Measurements from ENCODE around the gene PADI2. TPM values are rescaled to one million over a fixed set of nuclear protein-coding genes. Genes with fewer than 3 reads are reported as not detected.
A peak's percentile ranks its signal among the peaks of the same experiment; 100 is the strongest.

PADI2 gene
- polyA plus RNA-seq, 2 donors: 0.43 to 0.58 TPM

DNA sequence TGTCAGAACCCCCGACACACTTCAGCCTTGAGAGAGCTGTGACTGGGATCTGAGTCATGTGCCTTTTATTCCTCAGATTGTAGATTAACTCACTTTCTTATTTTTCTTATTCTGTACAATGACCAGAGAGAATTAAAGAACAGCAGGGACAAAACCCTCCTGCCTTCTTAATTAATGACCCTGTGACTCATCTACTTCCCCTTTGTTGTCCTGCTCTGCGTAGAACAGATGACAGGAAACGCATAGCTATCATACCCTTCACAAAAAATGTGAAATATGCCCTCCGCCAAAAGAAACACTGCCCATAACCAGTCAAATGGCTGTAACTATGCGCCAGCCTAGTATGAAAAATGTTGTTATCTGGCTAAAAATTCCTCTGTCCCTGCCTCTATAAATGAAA lies 9.1 kb upstream of the PADI2 start:
- Histone ChIP-seq H3K4me1 (ENCODE audit: control insufficient read depth in 2 of 2, insufficient read depth in 2 of 2, low read length in 1 of 2) (peaks cover 0 to 1% of the 10 kb centered on the region in 2 donors), H3K27me3 (ENCODE audit: control insufficient read depth in 1 of 2, insufficient read depth in 2 of 2, low read length in 2 of 2) (no peaks in the 10 kb centered on the region), H3K36me3 (ENCODE audit: control insufficient read depth in 2 of 2, insufficient read depth in 2 of 2, low read length in 1 of 2) (no peaks in the 10 kb centered on the region), H3K9me3 (ENCODE audit: control insufficient read depth in 2 of 2, insufficient read depth in 1 of 2, low read depth in 1 of 2, low read length in 1 of 2) (no peaks in the 10 kb centered on the region), H3K27ac (ENCODE audit: low read depth in 2 of 2, low read length in 1 of 2) (peak overlapping the region; percentile 26 to 28), H3K4me3 (ENCODE audit: low read depth in 1 of 2, low read length in 2 of 2) (no peak overlapping the region)
- WGBS, 2 donors: 14 to 20% methylated on average over 5 of the region's 5 CpGs

DNA sequence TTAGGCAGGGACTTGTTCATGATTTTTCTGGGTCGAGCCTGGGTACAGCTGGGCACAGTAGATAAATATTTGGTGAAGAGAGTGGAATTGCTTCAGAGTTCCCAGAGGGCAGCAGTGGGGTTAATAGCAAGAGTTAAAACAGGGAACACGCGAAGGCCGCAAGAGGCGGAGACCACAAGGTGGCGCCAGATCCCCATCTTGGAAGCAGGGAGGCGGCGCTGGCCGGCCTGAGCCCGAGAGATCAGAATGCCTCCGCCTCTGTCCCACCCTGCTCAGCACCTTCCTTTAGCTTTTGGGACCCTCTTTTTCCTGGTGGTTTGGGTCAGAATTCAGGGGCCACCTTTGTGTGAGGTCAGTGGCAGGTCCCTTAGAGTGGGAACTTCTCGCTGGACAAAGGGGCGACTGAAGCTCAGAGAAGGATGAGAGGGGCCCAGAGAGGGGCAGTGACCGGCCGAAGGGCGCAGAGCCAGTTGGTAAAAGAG lies 6.5 kb upstream of the PADI2 start:
- no peak overlapping the region for H3K4me3 ChIP-seq (ENCODE audit: low read depth in 1 of 2, low read length in 2 of 2)
- WGBS, 2 donors: 13 to 16% methylated on average over 13 to 16 of the region's 16 CpGs
- no peaks in the 10 kb centered on the region for H3K9me3 ChIP-seq (ENCODE audit: control insufficient read depth in 2 of 2, insufficient read depth in 1 of 2, low read depth in 1 of 2, low read length in 1 of 2)
- H3K4me1 ChIP-seq (ENCODE audit: control insufficient read depth in 2 of 2, insufficient read depth in 2 of 2, low read length in 1 of 2): peaks cover 0 to 1% of the 10 kb centered on the region in 2 donors
- H3K27ac ChIP-seq (ENCODE audit: low read depth in 2 of 2, low read length in 1 of 2): no peak overlapping the region
- no peaks in the 10 kb centered on the region for H3K36me3 ChIP-seq (ENCODE audit: control insufficient read depth in 2 of 2, insufficient read depth in 2 of 2, low read length in 1 of 2)
- no peaks in the 10 kb centered on the region for H3K27me3 ChIP-seq (ENCODE audit: control insufficient read depth in 1 of 2, insufficient read depth in 2 of 2, low read length in 2 of 2)

DNA sequence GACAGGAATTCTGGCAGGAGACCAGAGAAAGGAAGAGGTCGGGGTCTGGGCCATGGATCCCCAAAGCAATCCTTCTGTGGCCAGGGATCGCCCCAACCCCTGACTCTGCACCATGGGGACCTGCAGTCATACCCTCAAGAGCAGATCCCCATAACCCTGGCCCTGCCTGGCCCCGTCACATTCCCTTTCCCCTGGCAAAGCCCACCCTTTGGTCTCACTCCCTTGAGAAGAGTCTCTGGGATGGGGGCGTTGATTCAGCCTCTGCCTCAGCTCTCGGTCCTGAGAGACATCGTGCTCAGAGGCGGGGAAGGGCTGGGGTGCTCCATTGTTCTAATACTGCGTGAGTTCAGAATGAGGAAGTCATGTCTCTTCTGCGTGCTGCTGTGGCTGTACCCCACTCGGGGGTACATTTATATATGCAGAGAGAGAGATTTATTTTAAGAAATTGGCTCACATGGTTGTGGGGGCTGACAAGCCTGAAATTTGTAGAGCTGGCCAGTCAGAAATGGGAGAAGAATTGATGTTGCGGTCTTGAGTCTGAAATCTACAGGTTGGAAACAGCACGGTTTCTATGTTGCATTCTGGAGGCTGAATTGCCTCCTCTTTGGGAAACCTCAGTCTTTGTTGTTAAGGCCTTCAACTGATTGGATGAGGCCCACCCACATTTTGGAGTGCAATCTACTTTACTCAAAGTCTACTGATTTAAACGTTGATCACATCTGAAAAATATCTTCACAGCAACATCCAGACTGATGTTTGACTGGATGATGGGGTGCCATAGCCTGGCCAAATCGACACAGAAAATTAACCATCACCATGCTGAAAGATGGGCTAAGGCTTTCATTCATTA lies 4.2 kb upstream of the PADI2 start:
- no peak overlapping the region for H3K4me3 ChIP-seq (ENCODE audit: low read depth in 1 of 2, low read length in 2 of 2)
- H3K36me3 ChIP-seq (ENCODE audit: control insufficient read depth in 2 of 2, insufficient read depth in 2 of 2, low read length in 1 of 2): no peaks in the 10 kb centered on the region
- H3K4me1 ChIP-seq (ENCODE audit: control insufficient read depth in 2 of 2, insufficient read depth in 2 of 2, low read length in 1 of 2): peaks cover 3 to 5% of the 10 kb centered on the region in 2 donors
- H3K9me3 ChIP-seq (ENCODE audit: control insufficient read depth in 2 of 2, insufficient read depth in 1 of 2, low read depth in 1 of 2, low read length in 1 of 2): no peaks in the 10 kb centered on the region
- no peak overlapping the region for H3K27ac ChIP-seq (ENCODE audit: low read depth in 2 of 2, low read length in 1 of 2)
- no peaks in the 10 kb centered on the region for H3K27me3 ChIP-seq (ENCODE audit: control insufficient read depth in 1 of 2, insufficient read depth in 2 of 2, low read length in 2 of 2)
- 73 to 76% methylated on average over 14 of the region's 14 CpGs for WGBS, 2 donors

DNA sequence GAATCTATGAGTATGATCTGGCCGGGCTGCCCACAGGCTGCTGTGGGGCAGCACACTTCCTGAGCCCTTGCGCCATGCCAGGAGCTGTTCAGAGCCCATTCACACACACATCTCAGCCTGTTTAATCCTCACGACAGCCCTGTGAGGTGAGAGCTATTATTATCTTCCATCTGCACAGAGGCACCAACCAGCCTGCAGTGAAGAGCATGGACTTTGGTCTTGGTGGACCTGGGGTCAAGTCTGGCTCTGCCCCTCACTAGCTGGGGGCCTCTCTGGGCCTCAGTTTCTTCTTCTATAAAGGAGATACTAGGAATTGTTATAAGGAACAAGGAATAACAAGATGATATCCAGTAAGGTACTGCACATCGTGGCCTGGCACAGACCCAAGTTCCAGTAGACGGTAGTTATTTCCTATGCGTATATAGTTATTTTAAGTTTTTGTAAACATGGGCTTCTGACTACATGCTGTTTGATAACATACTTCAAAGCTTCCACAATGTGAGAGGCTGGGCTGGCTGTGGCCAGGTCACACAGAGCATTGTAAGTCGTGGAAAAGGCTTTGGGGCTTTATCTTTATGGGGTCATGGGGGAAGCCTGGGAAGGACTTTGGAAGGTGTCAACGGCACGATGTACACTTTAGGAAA lies 3.4 kb upstream of the PADI2 start:
- 39 to 47% methylated on average over 9 of the region's 9 CpGs for WGBS, 2 donors
- Histone ChIP-seq H3K27ac (ENCODE audit: low read depth in 2 of 2, low read length in 1 of 2) (no peak overlapping the region), H3K36me3 (ENCODE audit: control insufficient read depth in 2 of 2, insufficient read depth in 2 of 2, low read length in 1 of 2) (no peaks in the 10 kb centered on the region), H3K4me1 (ENCODE audit: control insufficient read depth in 2 of 2, insufficient read depth in 2 of 2, low read length in 1 of 2) (peaks cover 3 to 5% of the 10 kb centered on the region in 2 donors), H3K9me3 (ENCODE audit: control insufficient read depth in 2 of 2, insufficient read depth in 1 of 2, low read depth in 1 of 2, low read length in 1 of 2) (no peaks in the 10 kb centered on the region), H3K4me3 (ENCODE audit: low read depth in 1 of 2, low read length in 2 of 2) (no peak overlapping the region), H3K27me3 (ENCODE audit: control insufficient read depth in 1 of 2, insufficient read depth in 2 of 2, low read length in 2 of 2) (no peaks in the 10 kb centered on the region)

DNA sequence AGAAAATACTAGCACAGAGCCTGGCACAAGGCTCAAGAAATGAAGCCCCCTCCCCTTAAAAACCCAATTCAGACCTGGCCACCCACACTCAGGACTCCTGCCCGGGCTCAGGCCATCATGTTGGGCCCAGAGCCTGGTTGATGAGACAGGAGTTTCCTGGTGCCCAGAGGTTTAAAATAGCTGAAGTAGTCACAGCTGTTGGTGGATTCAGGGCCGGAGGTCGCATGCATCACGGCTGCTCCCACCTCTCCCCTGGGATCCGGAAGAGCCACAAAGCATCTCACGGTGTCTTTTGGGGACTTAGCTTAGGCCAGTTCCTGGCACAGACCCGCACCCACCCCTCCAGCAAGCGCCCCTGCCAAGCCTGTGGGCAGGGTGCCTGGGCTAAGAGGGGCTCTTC lies 2.6 kb upstream of the PADI2 start:
- 72 to 77% methylated on average over 8 of the region's 8 CpGs for WGBS, 2 donors
- H3K36me3 ChIP-seq (ENCODE audit: control insufficient read depth in 2 of 2, insufficient read depth in 2 of 2, low read length in 1 of 2): no peaks in the 10 kb centered on the region
- H3K4me3 ChIP-seq (ENCODE audit: low read depth in 1 of 2, low read length in 2 of 2): no peak overlapping the region
- no peaks in the 10 kb centered on the region for H3K9me3 ChIP-seq (ENCODE audit: control insufficient read depth in 2 of 2, insufficient read depth in 1 of 2, low read depth in 1 of 2, low read length in 1 of 2)
- H3K27ac ChIP-seq (ENCODE audit: low read depth in 2 of 2, low read length in 1 of 2): no peak overlapping the region
- H3K4me1 ChIP-seq (ENCODE audit: control insufficient read depth in 2 of 2, insufficient read depth in 2 of 2, low read length in 1 of 2): peaks cover 3 to 5% of the 10 kb centered on the region in 2 donors
- no peaks in the 10 kb centered on the region for H3K27me3 ChIP-seq (ENCODE audit: control insufficient read depth in 1 of 2, insufficient read depth in 2 of 2, low read length in 2 of 2)

DNA sequence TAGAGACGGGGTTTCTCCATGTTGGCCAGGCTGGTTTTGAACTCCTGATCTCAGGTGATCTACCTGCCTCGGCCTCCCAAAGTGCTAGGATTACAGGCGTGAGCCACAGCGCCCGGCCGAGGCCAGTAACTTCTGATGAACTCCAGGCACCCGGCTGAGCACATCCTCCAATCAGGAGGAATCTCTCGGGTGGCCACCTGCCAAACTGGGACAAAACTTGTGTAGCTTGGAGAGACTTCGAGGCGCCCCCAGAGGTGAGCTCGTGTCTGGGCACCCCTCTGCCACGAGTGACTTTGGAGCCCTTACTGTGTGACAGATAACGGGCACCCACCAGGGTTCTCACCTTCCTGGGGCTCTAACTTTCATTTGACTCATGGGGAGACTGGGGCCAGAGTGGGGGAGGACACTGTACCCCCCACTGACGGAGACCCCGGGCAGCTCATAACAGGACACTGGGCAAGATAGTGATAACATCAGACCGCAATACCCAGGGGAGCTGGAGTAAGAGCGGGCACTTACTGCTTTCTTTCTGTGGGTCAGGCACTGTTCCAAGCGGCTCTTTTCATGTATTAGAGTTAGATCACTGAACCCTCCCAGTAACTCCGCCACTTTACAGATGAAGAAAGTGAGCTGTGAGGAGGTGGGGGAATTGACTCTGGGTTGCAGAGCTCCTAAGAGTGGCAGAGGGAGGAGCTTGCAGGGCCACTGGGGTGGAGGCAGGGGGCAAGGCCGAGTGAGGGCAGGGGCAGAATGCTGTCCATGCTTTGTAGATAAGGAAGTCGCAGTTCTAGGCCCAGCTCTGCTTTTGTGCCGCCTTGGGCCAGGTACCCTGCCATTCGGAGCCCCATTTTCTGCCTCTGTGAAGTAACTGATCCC lies 1.9 kb upstream of the PADI2 start:
- H3K9me3 ChIP-seq (ENCODE audit: control insufficient read depth in 2 of 2, insufficient read depth in 1 of 2, low read depth in 1 of 2, low read length in 1 of 2): no peaks in the 10 kb centered on the region
- H3K4me1 ChIP-seq (ENCODE audit: control insufficient read depth in 2 of 2, insufficient read depth in 2 of 2, low read length in 1 of 2): peaks cover 3 to 5% of the 10 kb centered on the region in 2 donors
- H3K36me3 ChIP-seq (ENCODE audit: control insufficient read depth in 2 of 2, insufficient read depth in 2 of 2, low read length in 1 of 2): no peaks in the 10 kb centered on the region
- no peak overlapping the region for H3K4me3 ChIP-seq (ENCODE audit: low read depth in 1 of 2, low read length in 2 of 2)
- no peaks in the 10 kb centered on the region for H3K27me3 ChIP-seq (ENCODE audit: control insufficient read depth in 1 of 2, insufficient read depth in 2 of 2, low read length in 2 of 2)
- H3K27ac ChIP-seq (ENCODE audit: low read depth in 2 of 2, low read length in 1 of 2): no peak overlapping the region
- 71 to 74% methylated on average over 23 of the region's 23 CpGs for WGBS, 2 donors

DNA sequence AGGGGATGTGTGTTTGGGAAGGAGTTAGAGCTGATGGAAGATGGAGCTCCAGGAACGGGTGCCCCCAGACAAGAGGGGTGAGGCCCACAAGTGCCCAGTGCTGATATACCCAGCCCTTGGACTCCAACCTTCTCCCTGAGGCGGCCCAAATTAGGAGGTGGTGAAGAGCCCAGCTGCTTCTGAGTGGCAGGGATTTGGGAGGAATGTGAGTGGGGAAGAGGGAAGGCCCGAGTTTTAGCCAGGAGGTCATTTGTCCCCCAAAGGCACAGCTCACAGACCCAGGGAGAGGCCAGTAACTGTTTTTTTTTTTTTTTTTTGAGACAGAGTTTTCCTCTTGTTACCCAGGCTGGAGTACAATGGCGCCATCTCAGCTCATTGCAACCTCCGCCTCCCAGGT lies 1.2 kb upstream of the PADI2 start:
- H3K4me1 ChIP-seq (ENCODE audit: control insufficient read depth in 2 of 2, insufficient read depth in 2 of 2, low read length in 1 of 2): peaks cover 3 to 4% of the 10 kb centered on the region in 2 donors
- no peaks in the 10 kb centered on the region for H3K27me3 ChIP-seq (ENCODE audit: control insufficient read depth in 1 of 2, insufficient read depth in 2 of 2, low read length in 2 of 2)
- H3K4me3 ChIP-seq (ENCODE audit: low read depth in 1 of 2, low read length in 2 of 2): no peak overlapping the region
- no peaks in the 10 kb centered on the region for H3K36me3 ChIP-seq (ENCODE audit: control insufficient read depth in 2 of 2, insufficient read depth in 2 of 2, low read length in 1 of 2)
- no peaks in the 10 kb centered on the region for H3K9me3 ChIP-seq (ENCODE audit: control insufficient read depth in 2 of 2, insufficient read depth in 1 of 2, low read depth in 1 of 2, low read length in 1 of 2)
- WGBS, 2 donors: 88 to 90% methylated on average over 5 of the region's 5 CpGs
- H3K27ac ChIP-seq (ENCODE audit: low read depth in 2 of 2, low read length in 1 of 2): no peak overlapping the region

DNA sequence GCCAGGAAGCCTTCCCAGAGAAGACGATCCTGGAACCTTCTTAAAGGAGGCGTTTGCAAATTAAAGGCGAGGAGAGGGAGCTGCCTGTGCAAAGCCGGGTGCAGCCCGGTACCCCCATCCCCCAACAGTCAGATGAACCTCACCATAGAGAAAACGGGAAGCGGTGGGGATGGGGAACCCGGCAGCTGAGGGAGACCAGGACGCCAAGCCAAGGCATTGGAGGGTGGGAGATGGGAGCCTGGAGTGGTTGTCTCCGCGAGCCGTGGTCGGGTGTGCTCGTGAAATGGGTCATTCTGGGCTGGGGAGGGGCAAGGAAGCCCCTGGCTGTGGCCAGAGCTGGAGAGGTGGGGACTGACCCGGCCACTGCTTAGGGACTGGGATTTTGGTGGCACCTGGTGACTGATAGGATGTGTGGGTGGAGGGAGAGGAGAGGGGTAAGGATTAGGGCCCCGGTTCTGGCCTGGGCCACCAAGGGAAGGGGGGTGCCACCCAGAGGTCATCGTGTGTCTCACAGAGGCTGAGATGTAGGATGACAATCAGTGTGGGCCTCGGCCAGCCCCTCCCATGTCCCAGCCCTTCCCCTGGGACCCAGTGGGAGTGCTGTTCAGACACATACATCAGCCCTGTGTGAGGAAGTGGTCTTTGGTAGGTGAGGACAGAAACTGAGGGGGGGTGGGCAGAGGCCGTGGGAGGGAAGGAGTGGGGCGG lies 676 bp upstream of the PADI2 start:
- Histone ChIP-seq H3K36me3 (ENCODE audit: control insufficient read depth in 2 of 2, insufficient read depth in 2 of 2, low read length in 1 of 2) (no peaks in the 10 kb centered on the region), H3K4me3 (ENCODE audit: low read depth in 1 of 2, low read length in 2 of 2) (no peak overlapping the region), H3K9me3 (ENCODE audit: control insufficient read depth in 2 of 2, insufficient read depth in 1 of 2, low read depth in 1 of 2, low read length in 1 of 2) (no peaks in the 10 kb centered on the region), H3K27ac (ENCODE audit: low read depth in 2 of 2, low read length in 1 of 2) (no peak overlapping the region), H3K4me1 (ENCODE audit: control insufficient read depth in 2 of 2, insufficient read depth in 2 of 2, low read length in 1 of 2) (peaks cover 3 to 4% of the 10 kb centered on the region in 2 donors), H3K27me3 (ENCODE audit: control insufficient read depth in 1 of 2, insufficient read depth in 2 of 2, low read length in 2 of 2) (no peaks in the 10 kb centered on the region)
- 54 to 57% methylated on average over 20 of the region's 20 CpGs for WGBS, 2 donors

DNA sequence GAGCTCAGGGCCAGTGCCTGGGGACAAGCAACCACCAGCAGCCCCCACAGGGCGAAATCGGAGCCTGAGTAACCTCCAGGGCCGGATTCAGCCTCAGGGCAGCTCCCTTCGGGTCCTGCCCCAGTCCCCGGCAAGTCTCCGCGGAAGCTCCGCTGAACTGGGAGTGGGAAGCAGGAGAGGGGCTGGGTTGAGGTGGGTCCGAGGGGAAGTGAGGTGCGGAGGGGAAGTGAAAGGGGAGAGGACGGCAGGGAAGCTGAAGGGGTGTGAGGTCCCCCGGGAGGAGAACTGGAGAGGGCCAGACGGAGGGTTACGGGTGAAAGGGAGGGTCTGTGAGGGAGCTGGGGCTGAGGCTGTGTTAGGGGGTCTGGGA lies 560 bp downstream of the PADI2 start:
- no peaks in the 10 kb centered on the region for H3K27me3 ChIP-seq (ENCODE audit: control insufficient read depth in 1 of 2, insufficient read depth in 2 of 2, low read length in 2 of 2)
- no peaks in the 10 kb centered on the region for H3K9me3 ChIP-seq (ENCODE audit: control insufficient read depth in 2 of 2, insufficient read depth in 1 of 2, low read depth in 1 of 2, low read length in 1 of 2)
- 10% methylated on average over 14 of the region's 14 CpGs for WGBS, 2 donors
- no peaks in the 10 kb centered on the region for H3K36me3 ChIP-seq (ENCODE audit: control insufficient read depth in 2 of 2, insufficient read depth in 2 of 2, low read length in 1 of 2)
- no peak overlapping the region for H3K27ac ChIP-seq (ENCODE audit: low read depth in 2 of 2, low read length in 1 of 2)
- peaks cover 4% of the 10 kb centered on the region in 2 donors for H3K4me1 ChIP-seq (ENCODE audit: control insufficient read depth in 2 of 2, insufficient read depth in 2 of 2, low read length in 1 of 2)
- H3K4me3 ChIP-seq (ENCODE audit: low read depth in 1 of 2, low read length in 2 of 2): peak overlapping the region; percentile 17 to 29

Data from esophagus (tissue), 2 donors.